Fibroblast of lung (primary cell): ENCODE measurements around the gene PRKG2. TPM values are rescaled to one million over a fixed set of nuclear protein-coding genes. Genes with fewer than 3 reads are reported as not detected.

Experiments
- DNase-seq, 2 donors: peaks; one replicate each; pipeline versions ENCODE4 v3.0.0 to v3.0.0-alpha.2; 2010; ENCODE audit warnings: low read depth in 2 of 2
- H2AFZ ChIP-seq: 2 replicates; pipeline ENCODE4 v1.5.1; 2012; ENCODE audit warnings: low read length, control low read depth, inconsistent platforms
- H3K27ac ChIP-seq: 2 replicates; pipeline ENCODE4 v1.5.1; 2011; ENCODE audit warnings: low read length, control low read depth; ENCODE audit not compliant: insufficient read depth
- H3K27me3 ChIP-seq: 2 replicates; pipeline ENCODE4 v1.5.1; 2011; ENCODE audit warnings: mild to moderate bottlenecking, low read length; ENCODE audit not compliant: control insufficient read depth, insufficient read depth
- H3K36me3 ChIP-seq: 2 replicates; pipeline ENCODE4 v1.5.1; 2011; ENCODE audit warnings: low read length; ENCODE audit not compliant: control insufficient read depth, insufficient read depth
- H3K4me1 ChIP-seq: 2 replicates; pipeline ENCODE4 v1.5.1; 2011; ENCODE audit warnings: low read length; ENCODE audit not compliant: control insufficient read depth, insufficient read depth; ENCODE audit errors: extremely low read depth
- H3K4me2 ChIP-seq: 2 replicates; pipeline ENCODE4 v1.5.1; 2011; ENCODE audit warnings: low read length, control low read depth; ENCODE audit not compliant: insufficient read depth; ENCODE audit errors: extremely low read depth
- H3K4me3 ChIP-seq, 4 experiments: fragments of 200-600 bp in 1 of 4; sonication (generic) in 1 of 4; replicated peaks in 1 of 4; 2 replicates each; pipeline ENCODE4 v1.5.1; 2011 to 2016; ENCODE audit warnings: low read length in 4 of 4, low read depth in 3 of 4, mild to moderate bottlenecking in 3 of 4, control low read depth in 2 of 4, inconsistent platforms in 1 of 4, mixed read lengths in 1 of 4; ENCODE audit not compliant: insufficient read depth in 1 of 4; ENCODE audit errors: control extremely low read depth in 1 of 4
- H3K79me2 ChIP-seq: 2 replicates; pipeline ENCODE4 v1.5.1; 2012; ENCODE audit warnings: mild to moderate bottlenecking, low read length, inconsistent platforms; ENCODE audit not compliant: control insufficient read depth, insufficient read depth
- H3K9ac ChIP-seq: 2 replicates; pipeline ENCODE4 v1.5.1; 2011; ENCODE audit warnings: mild to moderate bottlenecking, low read length, control low read depth; ENCODE audit not compliant: insufficient read depth
- H3K9me3 ChIP-seq: 2 replicates; pipeline ENCODE4 v1.5.1; 2012; ENCODE audit warnings: low read depth, low read length; ENCODE audit not compliant: control insufficient read depth, insufficient read depth
- H4K20me1 ChIP-seq: 2 replicates; pipeline ENCODE4 v1.5.1; 2011; ENCODE audit warnings: low read length; ENCODE audit not compliant: control insufficient read depth, insufficient read depth; ENCODE audit errors: extremely low read depth
- EZH2 ChIP-seq: IDR thresholded peaks from 2 replicates; pipeline ENCODE4 v1.5.1; 2012; ENCODE audit warnings: low read length, control low read depth, mild to moderate bottlenecking; ENCODE audit errors: missing control alignments
- polyA plus RNA-seq, 2 donors: library from polyadenylated mRNA; depleted of rRNA in 1 of 2; stranded (reverse) in 1 of 2; unstranded in 1 of 2; fragments of >200 nt; gene quantifications; 2 replicates each; pipeline ENCODE4 v1.2.1, GENCODE V29; 2011 to 2012; ENCODE audit warnings: missing spikeins in 1 of 2
- total RNA-seq: library from RNA; depleted of rRNA; stranded (reverse); fragments of >200 nt; gene quantifications from 2 replicates; pipeline ENCODE4 v1.2.1, GENCODE V29; 2014
- TF ChIP-seq, protein P1 (sequence below), 2 donors: IDR thresholded peaks in 1 of 2; conservative IDR thresholded peaks in 1 of 2; 1 replicate in 1 of 2; 2 replicates in 1 of 2; pipeline ENCODE4 v1.5.1; 2011 to 2012; ENCODE audit warnings: low read length in 2 of 2, control low read depth in 1 of 2, inconsistent platforms in 1 of 2, low read depth in 1 of 2, mild to moderate bottlenecking in 1 of 2

The PRKG2 gene
- total and polyA plus RNA-seq, 2 donors (not counting 1 experiment from before 2014, with no cell fraction given), result 2.8 to 17.5 TPM

DNA sequence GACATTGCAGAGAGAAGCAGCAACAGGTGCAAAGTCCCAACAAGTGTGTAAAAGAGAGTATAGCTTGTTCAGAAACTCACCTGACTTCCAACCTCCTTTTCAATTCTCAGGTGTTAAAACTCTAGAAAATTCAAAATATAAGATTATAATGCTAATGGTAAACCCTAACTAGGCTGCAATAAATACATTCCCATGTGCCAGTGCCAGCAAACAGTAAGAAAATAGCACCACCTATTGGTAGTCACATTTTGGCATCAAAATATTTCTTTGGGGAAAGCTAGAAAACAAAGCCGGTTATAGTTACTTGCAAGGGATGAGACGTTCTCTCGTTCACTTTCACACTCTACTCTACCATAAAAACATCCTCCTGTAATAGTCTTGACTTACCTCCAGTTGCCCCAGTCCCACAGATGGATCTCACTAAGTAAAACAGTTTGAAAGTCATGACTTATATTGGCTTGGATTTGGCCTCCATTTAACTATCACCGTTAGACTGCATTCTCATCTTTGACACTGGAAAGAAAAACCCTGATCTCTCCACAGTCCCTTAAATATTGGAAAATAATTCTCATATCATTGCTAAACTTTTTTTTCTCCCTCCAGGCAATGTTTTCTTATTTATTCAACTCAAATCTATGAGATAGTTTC lies 174.9 kb downstream of the PRKG2 start:
- H2AFZ ChIP-seq, result no peak overlapping the region

DNA sequence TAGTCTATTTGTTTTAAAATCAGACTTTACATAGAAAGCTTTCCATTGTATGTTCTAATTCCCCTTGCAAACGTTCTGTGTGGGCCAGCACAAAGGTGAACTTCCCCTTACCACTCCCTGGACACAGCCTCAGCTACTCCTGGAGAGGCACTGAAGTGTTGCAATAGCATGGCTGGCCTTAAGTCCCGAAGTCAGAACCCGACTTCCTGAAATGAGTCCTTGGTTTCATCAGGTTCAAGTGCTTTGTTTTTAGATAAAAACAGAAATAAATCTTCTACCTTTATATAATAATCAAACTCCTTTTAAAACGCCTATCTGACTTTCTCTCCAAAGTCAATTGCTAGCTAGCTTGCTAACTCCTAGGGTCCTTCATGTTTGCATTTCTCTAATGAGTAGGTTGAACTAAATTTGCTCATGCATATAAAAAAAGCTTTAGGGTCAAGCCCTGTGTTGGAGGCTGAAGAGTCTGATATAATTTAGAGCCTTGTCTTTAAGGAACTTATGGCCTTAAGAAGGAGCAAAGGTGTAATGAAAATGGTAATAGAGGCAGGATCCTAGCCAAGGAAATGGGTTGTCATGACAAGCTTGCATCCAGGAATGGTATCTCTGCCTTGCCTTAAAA lies 175.6 kb downstream of the PRKG2 start:
- Histone ChIP-seq H3K9me3 (no peaks in the 10 kb centered on the region), H3K79me2 (no peaks in the 10 kb centered on the region), H2AFZ (no peak overlapping the region), H3K4me1 (no peaks in the 10 kb centered on the region), H3K36me3 (no peaks in the 10 kb centered on the region), H3K4me3 (no peak overlapping the region), H3K4me2 (no peak overlapping the region), H3K9ac (no peak overlapping the region), H4K20me1 (no peaks in the 10 kb centered on the region), H3K27ac (no peak overlapping the region), H3K27me3 (no peaks in the 10 kb centered on the region)
- no peak for DNase-seq
- TF ChIP-seq EZH2, result no peak
- TF ChIP-seq, protein P1, sequence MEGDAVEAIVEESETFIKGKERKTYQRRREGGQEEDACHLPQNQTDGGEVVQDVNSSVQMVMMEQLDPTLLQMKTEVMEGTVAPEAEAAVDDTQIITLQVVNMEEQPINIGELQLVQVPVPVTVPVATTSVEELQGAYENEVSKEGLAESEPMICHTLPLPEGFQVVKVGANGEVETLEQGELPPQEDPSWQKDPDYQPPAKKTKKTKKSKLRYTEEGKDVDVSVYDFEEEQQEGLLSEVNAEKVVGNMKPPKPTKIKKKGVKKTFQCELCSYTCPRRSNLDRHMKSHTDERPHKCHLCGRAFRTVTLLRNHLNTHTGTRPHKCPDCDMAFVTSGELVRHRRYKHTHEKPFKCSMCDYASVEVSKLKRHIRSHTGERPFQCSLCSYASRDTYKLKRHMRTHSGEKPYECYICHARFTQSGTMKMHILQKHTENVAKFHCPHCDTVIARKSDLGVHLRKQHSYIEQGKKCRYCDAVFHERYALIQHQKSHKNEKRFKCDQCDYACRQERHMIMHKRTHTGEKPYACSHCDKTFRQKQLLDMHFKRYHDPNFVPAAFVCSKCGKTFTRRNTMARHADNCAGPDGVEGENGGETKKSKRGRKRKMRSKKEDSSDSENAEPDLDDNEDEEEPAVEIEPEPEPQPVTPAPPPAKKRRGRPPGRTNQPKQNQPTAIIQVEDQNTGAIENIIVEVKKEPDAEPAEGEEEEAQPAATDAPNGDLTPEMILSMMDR (conservative IDR thresholded peaks at IDR 0.05 in 1 of 2, IDR thresholded peaks at IDR 0.05 in 1 of 2; ENCODE audit: low read depth in 1 of 2, low read length in 2 of 2), result no peak

More for the DNA sequence above, 174.9 kb downstream of the PRKG2 start:
- Histone ChIP-seq H3K4me1 (no peaks in the 10 kb centered on the region), H3K9ac (no peak overlapping the region), H3K9me3 (no peaks in the 10 kb centered on the region), H3K79me2 (no peaks in the 10 kb centered on the region), H3K4me2 (no peak overlapping the region), H3K27ac (no peak overlapping the region), H3K4me3 (no peak overlapping the region), H4K20me1 (no peaks in the 10 kb centered on the region), H3K36me3 (no peaks in the 10 kb centered on the region), H3K27me3 (no peaks in the 10 kb centered on the region)
- peak; percentile 9 to 56 for DNase-seq
- TF ChIP-seq, protein P1 (conservative IDR thresholded peaks at IDR 0.05 in 1 of 2, IDR thresholded peaks at IDR 0.05 in 1 of 2; ENCODE audit: low read depth in 1 of 2, low read length in 2 of 2), result peak; percentile 76 to 78
- no peak for TF ChIP-seq EZH2

DNA sequence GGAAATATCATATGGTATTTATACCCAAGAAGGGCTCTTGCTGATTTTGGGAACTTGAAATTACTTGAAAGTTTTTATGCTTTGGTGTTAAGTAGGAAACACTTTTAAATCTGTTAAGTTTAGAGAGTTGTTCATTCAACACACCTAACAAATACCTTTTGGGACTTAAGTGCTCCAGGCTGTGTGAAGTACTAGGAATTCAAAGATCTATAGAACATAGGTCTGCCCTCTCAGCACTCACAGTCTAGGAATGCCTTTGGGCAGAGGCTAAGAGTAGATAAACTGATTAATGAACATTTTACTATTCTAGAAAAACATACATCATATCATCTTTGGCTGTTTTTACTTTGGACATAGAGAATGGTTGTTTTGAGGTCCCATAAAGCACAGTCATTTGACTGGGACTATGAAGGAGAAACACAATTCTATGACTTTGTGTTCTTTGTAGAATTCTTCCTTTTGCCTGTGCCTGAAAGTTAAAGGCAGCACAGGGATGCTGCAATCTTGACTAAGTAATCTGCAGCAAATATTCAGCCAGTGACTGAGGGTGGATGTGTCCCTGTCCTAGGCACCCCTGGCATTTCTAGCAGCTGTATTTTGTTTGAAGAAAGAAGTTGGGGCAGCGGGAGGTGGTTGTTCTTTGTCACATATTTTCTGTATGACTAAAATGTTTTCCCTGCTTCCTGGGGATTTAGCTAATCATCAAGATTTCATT lies 176.2 kb downstream of the PRKG2 start:
- no peaks in the 10 kb centered on the region for H3K9me3 ChIP-seq
- no peaks in the 10 kb centered on the region for H4K20me1 ChIP-seq
- no peaks in the 10 kb centered on the region for H3K4me1 ChIP-seq
- H3K9ac ChIP-seq, result no peak overlapping the region
- H3K79me2 ChIP-seq, result no peaks in the 10 kb centered on the region
- H3K4me3 ChIP-seq, result no peak overlapping the region
- DNase-seq, result no peak
- H2AFZ ChIP-seq, result no peak overlapping the region
- H3K27me3 ChIP-seq, result no peaks in the 10 kb centered on the region
- H3K36me3 ChIP-seq, result no peaks in the 10 kb centered on the region
- H3K27ac ChIP-seq, result no peak overlapping the region
- H3K4me2 ChIP-seq, result no peak overlapping the region
- no peak for TF ChIP-seq EZH2

Other genes starting within 250 kb of the PRKG2 start
- gene BMP3, start 184.5 kb downstream of the PRKG2 start, total RNA-seq, result 0.17 TPM in 1 of 2 replicates, not detected in the other
- gene BMP3, start 184.5 kb downstream of the PRKG2 start, polyA plus RNA-seq, result 0.05 and 0.06 TPM in 2 replicates